CD14-positive monocyte (primary cell): ENCODE results near the gene POLK. TPM values are rescaled to one million over a fixed set of nuclear protein-coding genes. Genes with fewer than 3 reads are reported as not detected.

Experiments used
- DNase-seq, 3 donors: peaks; one replicate each; pipeline ENCODE4 v3.0.0-alpha.2; 2011 to 2022
- H2AFZ ChIP-seq: 2 replicates; pipeline ENCODE4 v1.6.0; 2012; ENCODE audit warnings: mild to moderate bottlenecking, low read depth, low read length, inconsistent platforms; ENCODE audit not compliant: insufficient read depth, poor library complexity, severe bottlenecking
- H3K27ac ChIP-seq, 2 donors: 1 replicate in 1 of 2; 2 replicates in 1 of 2; pipeline ENCODE4 v1.5.1; 2012 to 2013; ENCODE audit warnings: low read length in 2 of 2, control low read depth in 1 of 2, inconsistent platforms in 1 of 2, low read depth in 1 of 2, mild to moderate bottlenecking in 1 of 2
- H3K27me3 ChIP-seq, 2 donors: one replicate each; pipeline versions ENCODE4 v1.6.0 to v1.6.1; 2011 to 2013; ENCODE audit warnings: low read length in 2 of 2; ENCODE audit not compliant: control insufficient read depth in 2 of 2, insufficient read depth in 2 of 2
- H3K36me3 ChIP-seq, 2 donors: replicated peaks in 1 of 2; 1 replicate in 1 of 2; 2 replicates in 1 of 2; pipeline versions ENCODE4 v1.5.1 to v1.6.1; 2012 to 2013; ENCODE audit warnings: low read length in 2 of 2, control low read depth in 1 of 2, inconsistent platforms in 1 of 2, mild to moderate bottlenecking in 1 of 2; ENCODE audit not compliant: insufficient read depth in 2 of 2, control insufficient read depth in 1 of 2
- H3K4me1 ChIP-seq, 2 donors: 1 replicate in 1 of 2; 2 replicates in 1 of 2; pipeline versions ENCODE4 v1.5.1 to v1.6.1; 2012 to 2013; ENCODE audit warnings: low read length in 2 of 2, control low read depth in 1 of 2, inconsistent platforms in 1 of 2, mild to moderate bottlenecking in 1 of 2, moderate library complexity in 1 of 2; ENCODE audit not compliant: insufficient read depth in 2 of 2, control insufficient read depth in 1 of 2
- H3K4me2 ChIP-seq: replicated peaks from 2 replicates; pipeline ENCODE3; 2012; ENCODE audit warnings: low read length, moderate library complexity, mild to moderate bottlenecking; ENCODE audit not compliant: poor library complexity, severe bottlenecking; ENCODE audit errors: extremely low read depth
- H3K4me3 ChIP-seq, 3 experiments: fragments of 200-600 bp in 1 of 3; sonication (generic) in 1 of 3; replicated peaks in 1 of 3; 1 replicate in 2 of 3; 2 replicates in 1 of 3; pipeline ENCODE4 v1.5.1; 2011 to 2013; ENCODE audit warnings: low read length in 3 of 3, mild to moderate bottlenecking in 3 of 3, control low read depth in 2 of 3, low read depth in 2 of 3, inconsistent platforms in 1 of 3, moderate library complexity in 1 of 3
- H3K79me2 ChIP-seq: 2 replicates; pipeline ENCODE4 v1.6.0; 2012; ENCODE audit warnings: mild to moderate bottlenecking, control low read depth, inconsistent platforms, low read length, moderate library complexity; ENCODE audit not compliant: insufficient read depth
- H3K9ac ChIP-seq: 2 replicates; pipeline ENCODE4 v1.6.0; 2017; ENCODE audit warnings: low read length, mild to moderate bottlenecking; ENCODE audit not compliant: insufficient read depth, poor library complexity, severe bottlenecking
- H3K9me3 ChIP-seq, 2 donors: replicated peaks in 1 of 2; 1 replicate in 1 of 2; 2 replicates in 1 of 2; pipeline versions ENCODE4 v1.5.1 to v1.6.1; 2012 to 2013; ENCODE audit warnings: low read length in 2 of 2, control low read depth in 1 of 2; ENCODE audit not compliant: control insufficient read depth in 1 of 2, insufficient read depth in 1 of 2
- H4K20me1 ChIP-seq: 2 replicates; pipeline ENCODE4 v1.6.0; 2012; ENCODE audit warnings: mild to moderate bottlenecking, low read length, control low read depth, moderate library complexity; ENCODE audit not compliant: insufficient read depth
- H3K27ac Mint-ChIP-seq, 7 donors: one replicate each; pipeline ENCODE4 v1.8.0; 2020; ENCODE audit warnings: mild to moderate bottlenecking in 7 of 7, mixed read lengths in 7 of 7, moderate library complexity in 6 of 7, inconsistent platforms in 2 of 7
- H3K27me3 Mint-ChIP-seq, 3 donors: one replicate each; pipeline ENCODE4 v1.8.0; 2021 to 2022; ENCODE audit warnings: low read depth in 3 of 3, mild to moderate bottlenecking in 3 of 3, mixed read lengths in 3 of 3, moderate library complexity in 3 of 3, inconsistent platforms in 1 of 3
- H3K36me3 Mint-ChIP-seq, 2 donors: one replicate each; pipeline ENCODE4 v1.8.0; 2020; ENCODE audit warnings: mixed read lengths in 2 of 2, inconsistent platforms in 1 of 2, mild to moderate bottlenecking in 1 of 2
- H3K4me1 Mint-ChIP-seq: one replicate; pipeline ENCODE4 v1.8.0; 2020; ENCODE audit warnings: mild to moderate bottlenecking, mixed read lengths
- H3K4me3 Mint-ChIP-seq, 2 donors: one replicate each; pipeline ENCODE4 v1.8.0; 2020; ENCODE audit warnings: mild to moderate bottlenecking in 2 of 2, mixed read lengths in 2 of 2, moderate library complexity in 1 of 2
- H3K9me3 Mint-ChIP-seq, 7 donors: one replicate each; pipeline ENCODE4 v1.8.0; 2020 to 2022; ENCODE audit warnings: mixed read lengths in 7 of 7, mild to moderate bottlenecking in 6 of 7, moderate library complexity in 6 of 7, inconsistent platforms in 2 of 7
- WGBS: methylation state at CpG from one replicate; pipeline ENCODE4 v1.1.5; 2013; ENCODE audit warnings: missing lambda C conversion rate; ENCODE audit not compliant: insufficient coverage; 5-methylcytosine and 5-hydroxymethylcytosine counted together
- intact Hi-C, 2 donors: fragments of 100-400 bp; cut with micrococcal nuclease; formaldehyde crosslinking; loops; one replicate each; pipeline versions ENCODE4 v1.15.0 to v1.15.1; 2023
- polyA plus RNA-seq, 3 donors: library from polyadenylated mRNA; depleted of rRNA in 1 of 3; unstranded in 2 of 3; stranded (reverse) in 1 of 3; fragments of 300-500 nt in 2 of 3; fragments of >200 nt in 1 of 3; fragmentation: Illumina TruSeq in 2 of 3; gene quantifications; 1 replicate in 2 of 3; 2 replicates in 1 of 3; pipeline ENCODE4 v1.2.3, GENCODE V29; 2012 to 2021
- TF ChIP-seq, protein P1 (sequence below): fragments of 200-600 bp; IDR thresholded peaks from one replicate; pipeline ENCODE4 v1.8.0; 2022; ENCODE audit warnings: antibody characterized with exemption, mild to moderate bottlenecking

The POLK gene
- polyA plus RNA-seq, 3 donors: 18.1 to 27.2 (median 22.3) TPM

DNA sequence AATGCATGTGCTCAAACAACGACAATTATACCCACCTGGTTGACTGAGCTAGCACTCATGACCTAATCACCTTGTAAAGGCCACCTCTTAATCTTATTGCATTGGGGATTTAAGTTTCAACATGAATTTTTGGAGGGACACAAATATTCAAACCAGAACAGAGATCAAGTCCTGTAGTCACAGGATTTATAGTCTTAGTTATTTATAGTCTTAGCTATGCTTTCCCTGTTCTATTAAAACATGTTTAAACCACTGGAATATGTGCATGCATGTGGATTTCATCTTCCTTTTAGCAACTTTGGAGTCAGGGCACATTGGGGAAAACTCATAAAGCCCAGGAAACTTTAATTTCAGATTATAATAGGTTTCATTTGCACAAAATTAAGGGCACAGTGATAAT lies 126.3 kb downstream of the POLK start:
- H3K4me1 Mint-ChIP-seq: peaks cover 8% of the 10 kb centered on the region
- peaks cover 0 to 4% (median 2%) of the 10 kb centered on the region in 3 donors for H3K27me3 Mint-ChIP-seq
- H3K9me3 ChIP-seq: no peaks in the 10 kb centered on the region
- H3K9ac ChIP-seq: no peak overlapping the region
- no CpG with 5 or more reads among the region's 1 CpG for WGBS
- H3K4me3 ChIP-seq: no peak overlapping the region
- H4K20me1 ChIP-seq: no peaks in the 10 kb centered on the region
- H3K9me3 Mint-ChIP-seq: peaks cover 0 to 10% (median 3%) of the 10 kb centered on the region in 7 donors
- intact Hi-C loops: no loop called here
- peaks cover 0 to 3% of the 10 kb centered on the region in 2 donors for H3K4me1 ChIP-seq
- no peaks in the 10 kb centered on the region for H3K36me3 ChIP-seq
- no peak overlapping the region for H3K27ac ChIP-seq
- no peak for DNase-seq
- H3K27ac Mint-ChIP-seq: no peak overlapping the region
- TF ChIP-seq, protein P1, sequence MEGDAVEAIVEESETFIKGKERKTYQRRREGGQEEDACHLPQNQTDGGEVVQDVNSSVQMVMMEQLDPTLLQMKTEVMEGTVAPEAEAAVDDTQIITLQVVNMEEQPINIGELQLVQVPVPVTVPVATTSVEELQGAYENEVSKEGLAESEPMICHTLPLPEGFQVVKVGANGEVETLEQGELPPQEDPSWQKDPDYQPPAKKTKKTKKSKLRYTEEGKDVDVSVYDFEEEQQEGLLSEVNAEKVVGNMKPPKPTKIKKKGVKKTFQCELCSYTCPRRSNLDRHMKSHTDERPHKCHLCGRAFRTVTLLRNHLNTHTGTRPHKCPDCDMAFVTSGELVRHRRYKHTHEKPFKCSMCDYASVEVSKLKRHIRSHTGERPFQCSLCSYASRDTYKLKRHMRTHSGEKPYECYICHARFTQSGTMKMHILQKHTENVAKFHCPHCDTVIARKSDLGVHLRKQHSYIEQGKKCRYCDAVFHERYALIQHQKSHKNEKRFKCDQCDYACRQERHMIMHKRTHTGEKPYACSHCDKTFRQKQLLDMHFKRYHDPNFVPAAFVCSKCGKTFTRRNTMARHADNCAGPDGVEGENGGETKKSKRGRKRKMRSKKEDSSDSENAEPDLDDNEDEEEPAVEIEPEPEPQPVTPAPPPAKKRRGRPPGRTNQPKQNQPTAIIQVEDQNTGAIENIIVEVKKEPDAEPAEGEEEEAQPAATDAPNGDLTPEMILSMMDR: no peak
- no peaks in the 10 kb centered on the region for H3K36me3 Mint-ChIP-seq
- H3K79me2 ChIP-seq: no peaks in the 10 kb centered on the region
- no peaks in the 10 kb centered on the region for H3K27me3 ChIP-seq
- no peak overlapping the region for H3K4me3 Mint-ChIP-seq
- no peak overlapping the region for H3K4me2 ChIP-seq
- H2AFZ ChIP-seq: no peak overlapping the region

DNA sequence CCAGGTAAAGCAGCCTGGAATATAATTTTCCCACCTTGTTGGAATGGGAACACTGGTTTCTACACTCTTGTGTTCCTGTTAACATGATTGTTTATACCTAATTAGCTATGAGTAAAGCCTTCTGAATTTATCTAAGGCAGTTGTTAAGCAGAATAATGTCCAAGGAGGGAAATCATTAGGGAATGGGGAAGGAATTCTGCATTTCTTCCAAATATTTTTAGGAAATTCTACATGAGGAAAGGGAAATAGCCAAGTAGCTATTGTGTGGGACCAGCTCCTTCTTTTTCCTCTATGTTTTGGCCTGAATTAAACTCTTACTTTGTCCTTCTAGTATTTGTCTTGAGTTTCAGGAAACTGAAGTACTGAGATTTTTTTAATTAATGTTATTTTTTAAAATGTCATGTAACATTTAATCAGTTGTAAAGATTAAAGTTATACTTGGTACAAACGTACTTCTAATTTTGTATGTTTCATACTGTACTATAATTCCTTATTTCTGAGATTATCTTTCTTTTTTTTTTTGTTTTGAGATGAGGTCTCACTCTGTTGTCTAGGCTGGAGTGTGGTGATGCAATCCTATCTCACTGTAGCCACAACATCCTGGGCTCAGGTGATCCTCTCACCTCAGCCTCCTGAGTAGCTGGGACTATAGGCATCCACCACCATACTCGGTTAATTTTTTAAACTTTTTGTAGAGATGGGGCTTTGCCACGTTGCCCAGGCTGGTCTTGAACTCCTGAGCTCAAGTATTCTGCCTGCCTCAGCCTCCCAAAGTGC lies 128.0 kb downstream of the POLK start:
- Mint-ChIP-seq H3K27ac (no peak overlapping the region), H3K9me3 (peaks cover 0 to 10% (median 1%) of the 10 kb centered on the region in 7 donors), H3K4me1 (no peaks in the 10 kb centered on the region), H3K27me3 (peaks cover 0 to 4% (median 2%) of the 10 kb centered on the region in 3 donors), H3K36me3 (no peaks in the 10 kb centered on the region), H3K4me3 (no peak overlapping the region)
- intact Hi-C loops: no loop called here
- Histone ChIP-seq H3K9me3 (no peaks in the 10 kb centered on the region), H3K36me3 (no peaks in the 10 kb centered on the region), H3K4me3 (no peak overlapping the region), H3K4me1 (no peaks in the 10 kb centered on the region), H3K79me2 (no peaks in the 10 kb centered on the region), H2AFZ (no peak overlapping the region), H4K20me1 (no peaks in the 10 kb centered on the region), H3K4me2 (no peak overlapping the region), H3K27me3 (no peaks in the 10 kb centered on the region), H3K9ac (no peak overlapping the region), H3K27ac (no peak overlapping the region)
- no peak for DNase-seq
- WGBS: 100% methylated on average over 1 of the region's 3 CpGs
- TF ChIP-seq, protein P1: no peak
